ENCODE results near the gene ZNF366.
"Not testable (repeated sequence)": the region's sequence is repeated elsewhere in the genome, so short reads cannot be mapped to it uniquely, and the experiment has no call there.

ZNF366 gene

DNA sequence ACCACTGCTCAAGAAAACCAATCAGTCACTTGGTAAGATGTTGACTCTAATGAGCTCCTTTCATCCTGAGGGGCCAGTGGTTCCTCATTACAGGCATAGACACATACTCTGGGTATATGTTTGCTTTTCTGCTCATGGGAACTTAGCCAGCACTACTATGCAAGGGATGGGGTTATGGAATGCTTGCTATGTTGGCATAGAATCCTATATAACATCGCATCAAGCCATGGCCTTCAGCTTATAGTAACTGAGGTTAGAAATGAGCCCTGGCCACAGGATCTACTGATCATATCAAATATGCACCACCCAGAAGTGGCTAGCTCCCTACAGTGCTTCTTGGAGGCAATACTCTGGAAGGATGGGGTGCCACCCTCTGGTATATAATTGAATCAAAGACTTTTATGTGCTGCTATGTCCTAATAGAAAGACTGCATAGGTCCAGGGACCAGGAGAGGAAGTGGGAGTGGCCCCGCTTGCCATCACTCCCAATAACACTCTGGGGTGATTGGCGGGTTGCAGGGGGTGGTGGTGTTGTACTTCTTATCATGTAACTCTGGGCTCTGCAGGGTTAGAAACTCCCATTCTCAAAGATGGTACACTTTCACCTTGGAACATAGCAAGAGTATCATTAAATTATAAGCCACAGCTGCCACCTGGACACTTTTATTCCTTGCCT lies 70.3 kb downstream of the ZNF366 start:
- DNase-seq = no peak

DNA sequence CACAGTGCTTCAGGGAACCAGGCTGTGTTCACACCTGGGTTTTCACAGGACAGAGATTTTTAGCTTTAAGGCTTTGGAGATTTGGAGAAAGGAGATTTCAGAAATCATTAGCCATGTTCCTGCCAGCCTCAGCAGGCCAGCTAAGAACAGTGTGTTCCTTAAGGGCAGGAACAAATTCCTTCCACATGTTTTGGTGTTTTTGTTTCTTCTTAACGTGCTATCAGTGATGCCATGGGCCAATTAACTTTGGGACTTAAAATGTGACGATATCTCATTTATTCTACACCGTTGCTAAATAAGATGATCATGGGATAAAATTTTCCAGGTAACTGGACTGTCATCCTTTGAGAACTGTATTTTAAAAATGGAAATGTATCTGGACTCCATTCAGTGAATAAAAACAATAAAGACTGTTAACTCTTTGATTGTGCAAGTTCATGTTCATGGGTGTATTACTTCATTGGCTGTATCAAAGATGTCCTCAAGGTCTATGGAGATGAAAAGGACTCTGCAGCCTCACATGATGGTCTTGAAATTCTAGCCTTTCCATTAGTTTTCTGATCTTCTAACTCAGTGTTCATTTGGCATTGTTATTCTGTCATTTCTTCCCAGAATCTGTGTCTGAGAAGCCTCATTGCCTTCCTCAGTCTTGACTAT lies 72.3 kb downstream of the ZNF366 start:
- no peak for DNase-seq

DNA sequence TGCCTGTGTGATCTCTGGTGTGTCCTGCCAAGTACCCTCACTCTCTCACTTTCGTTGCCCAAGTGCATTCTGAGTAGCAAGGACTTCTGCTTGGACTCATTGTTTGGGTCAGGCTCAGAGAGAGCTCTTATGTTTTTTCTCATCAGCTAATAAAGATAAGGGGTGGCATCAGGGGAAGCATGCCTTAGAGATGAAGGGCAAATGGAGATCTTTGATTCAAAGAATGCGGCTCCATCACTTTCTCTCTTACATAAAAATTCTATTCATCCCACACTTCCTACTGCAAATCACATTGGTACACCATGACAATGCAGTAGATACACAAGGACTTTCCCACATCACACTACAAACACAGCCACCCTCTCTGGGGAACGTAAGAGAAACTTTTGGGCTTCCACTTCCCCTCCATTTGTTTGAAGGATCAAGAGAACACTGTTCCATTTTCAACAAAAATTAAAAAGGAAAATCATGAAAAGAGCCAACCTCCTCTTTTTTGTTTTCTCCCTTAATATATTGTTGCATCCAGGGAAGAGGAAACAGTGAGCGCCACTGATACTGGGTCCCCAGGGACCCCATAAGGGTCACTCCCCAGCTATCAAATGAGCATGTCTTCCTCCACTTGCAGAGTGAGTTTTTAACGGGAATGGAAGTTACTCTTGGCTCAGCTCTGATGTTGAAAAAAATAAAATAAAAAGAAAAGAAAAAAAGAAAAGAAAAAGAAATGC lies 73.0 kb downstream of the ZNF366 start:
- no peak for DNase-seq

DNA sequence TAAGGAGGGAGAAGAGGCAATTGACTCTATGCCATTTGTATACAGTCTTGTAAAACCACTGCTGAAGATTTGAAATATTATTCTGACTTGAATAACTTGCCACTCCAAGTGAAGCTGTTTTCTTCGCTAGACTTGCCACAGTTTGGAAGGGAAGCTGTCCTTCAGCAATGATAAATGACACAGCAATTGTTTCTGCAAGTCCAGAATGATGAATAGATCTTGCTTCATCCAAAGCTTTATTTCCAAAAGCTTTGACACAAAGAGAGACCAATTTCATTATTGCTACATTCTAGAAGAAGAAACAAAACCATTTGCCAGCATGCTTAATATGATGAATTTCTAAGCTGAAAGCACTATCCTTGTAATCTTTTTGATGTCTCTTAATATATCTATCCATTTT lies 73.7 kb downstream of the ZNF366 start:
- no peak for DNase-seq

DNA sequence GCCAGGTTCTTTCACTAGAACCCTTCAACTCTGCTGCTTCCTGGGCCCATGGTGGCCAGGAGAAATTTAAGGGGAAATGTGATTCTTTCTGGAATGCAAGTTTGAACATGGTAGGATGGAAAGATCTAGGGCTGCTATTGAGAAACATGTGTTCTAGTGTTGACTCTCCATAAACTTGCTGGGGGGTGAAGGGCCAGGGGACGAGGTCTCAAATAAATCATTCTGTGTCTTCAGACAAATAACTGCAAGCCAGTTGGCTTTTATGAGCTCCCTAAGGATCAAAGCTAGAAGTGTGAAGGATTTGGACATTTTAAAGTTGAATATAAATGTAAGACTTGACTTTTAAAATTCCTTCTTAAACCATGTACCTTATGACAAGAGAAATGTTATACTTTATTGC lies 78.5 kb downstream of the ZNF366 start:
- DNase-seq = no peak

DNA sequence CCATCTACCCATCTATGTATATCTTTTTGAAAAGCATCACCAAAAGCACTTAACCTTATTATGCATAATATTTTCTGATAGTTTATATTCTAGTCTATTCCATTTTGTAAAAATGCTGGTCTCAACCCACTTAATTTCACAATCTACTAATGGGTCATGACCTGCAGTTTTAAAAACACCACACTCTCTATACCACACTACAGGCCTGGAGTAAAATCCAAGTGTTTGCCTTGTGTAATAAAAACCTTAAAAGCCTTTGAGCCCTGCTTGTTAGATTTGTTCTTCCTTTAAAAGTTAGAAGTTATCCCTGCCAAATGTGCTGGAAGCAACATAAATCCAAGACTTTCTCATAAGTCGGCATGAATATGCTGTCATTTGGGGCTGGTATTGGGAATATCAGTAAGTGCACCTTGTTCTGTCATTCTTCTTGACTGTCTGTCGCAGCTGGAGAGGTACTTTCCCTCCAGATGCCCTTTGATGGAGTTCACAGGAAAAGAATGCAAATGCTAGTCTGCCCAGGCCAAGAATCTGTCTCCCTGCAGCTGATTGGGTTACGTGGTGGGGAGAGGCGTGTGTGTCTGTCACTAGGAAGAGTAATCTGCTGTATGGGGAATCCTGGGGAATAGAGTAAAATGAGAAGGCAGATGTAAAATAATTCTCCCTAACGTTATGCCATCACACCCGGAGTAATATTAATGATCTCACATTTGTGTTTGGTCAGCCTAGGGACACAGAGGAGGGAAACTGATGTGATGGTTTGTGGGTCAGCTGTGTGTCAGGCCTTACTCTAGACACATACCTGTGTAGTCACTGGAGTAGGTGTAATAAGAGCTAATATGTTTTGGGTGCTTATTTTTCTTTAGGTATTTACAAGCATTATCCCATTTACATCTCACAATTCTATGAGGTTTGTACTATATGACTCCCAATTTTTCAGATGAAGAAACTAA lies 79.4 kb downstream of the ZNF366 start:
- DNase-seq = no peak

- DNase-seq = no peak
Observed at GRCh38 chr5:72427016-72427415, 80.2 kb downstream of the ZNF366 start.

DNA sequence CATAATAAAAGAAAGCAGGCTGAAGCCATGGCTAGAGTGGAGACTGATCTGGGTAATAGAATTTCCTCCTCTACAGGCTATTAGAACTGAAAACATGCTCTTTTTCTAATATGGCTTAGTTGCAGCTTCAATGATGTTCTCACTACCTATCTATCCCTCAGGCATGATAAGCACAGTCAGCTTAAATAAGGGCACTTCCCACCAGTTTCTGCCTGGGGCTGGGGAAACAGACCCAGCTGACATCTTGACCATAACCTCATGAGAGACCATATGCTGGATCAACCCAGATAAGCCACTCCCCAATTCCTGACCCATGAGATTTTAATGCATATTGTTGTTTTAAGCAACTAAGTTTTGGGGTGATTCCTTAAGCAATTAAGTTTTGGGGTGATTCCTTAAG lies 81.2 kb downstream of the ZNF366 start:
- no peak for DNase-seq

- no peak for DNase-seq
Observed at GRCh38 chr5:72418271-72418670, 88.9 kb downstream of the ZNF366 start.

GRCh38 chr5:72417333-72418062 lies 89.7 kb downstream of the ZNF366 start:
- DNase-seq = no peak

DNA sequence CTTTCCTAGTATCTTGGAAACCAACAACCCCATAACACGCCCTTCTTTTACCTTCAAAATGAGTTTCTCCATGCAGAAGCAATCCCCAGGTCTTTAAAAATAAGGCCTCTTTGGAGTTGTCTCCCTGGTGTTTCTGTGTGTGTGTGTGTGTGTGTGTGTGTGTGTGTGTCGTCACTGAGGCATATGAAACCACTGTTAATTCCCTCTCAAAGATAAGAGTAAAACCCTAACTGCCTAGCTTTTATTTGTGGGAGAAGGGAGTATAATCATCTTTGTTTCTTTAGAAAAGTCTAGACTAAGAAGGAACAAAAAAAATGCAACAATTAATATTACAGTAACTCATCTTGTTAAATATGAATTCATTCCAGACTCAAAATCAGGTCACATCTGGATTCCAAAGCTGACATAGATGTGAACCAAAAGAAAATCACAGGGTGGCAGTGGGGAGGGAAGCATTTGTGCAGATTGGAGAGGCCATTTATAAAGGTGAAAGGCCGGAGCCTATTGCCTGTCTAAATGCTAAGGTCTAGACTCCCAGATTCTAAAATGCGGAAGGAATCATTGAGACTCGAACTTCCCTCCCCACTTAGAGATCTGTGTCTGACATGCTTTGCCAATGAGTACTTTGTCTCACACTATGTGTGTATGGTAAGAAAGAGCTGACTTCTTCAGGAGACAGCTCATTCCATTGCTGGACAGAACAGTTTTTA lies 91.4 kb downstream of the ZNF366 start:
- DNase-seq = no peak

GRCh38 chr5:72412283-72413055 lies 94.7 kb downstream of the ZNF366 start:
- DNase-seq = no peak

DNA sequence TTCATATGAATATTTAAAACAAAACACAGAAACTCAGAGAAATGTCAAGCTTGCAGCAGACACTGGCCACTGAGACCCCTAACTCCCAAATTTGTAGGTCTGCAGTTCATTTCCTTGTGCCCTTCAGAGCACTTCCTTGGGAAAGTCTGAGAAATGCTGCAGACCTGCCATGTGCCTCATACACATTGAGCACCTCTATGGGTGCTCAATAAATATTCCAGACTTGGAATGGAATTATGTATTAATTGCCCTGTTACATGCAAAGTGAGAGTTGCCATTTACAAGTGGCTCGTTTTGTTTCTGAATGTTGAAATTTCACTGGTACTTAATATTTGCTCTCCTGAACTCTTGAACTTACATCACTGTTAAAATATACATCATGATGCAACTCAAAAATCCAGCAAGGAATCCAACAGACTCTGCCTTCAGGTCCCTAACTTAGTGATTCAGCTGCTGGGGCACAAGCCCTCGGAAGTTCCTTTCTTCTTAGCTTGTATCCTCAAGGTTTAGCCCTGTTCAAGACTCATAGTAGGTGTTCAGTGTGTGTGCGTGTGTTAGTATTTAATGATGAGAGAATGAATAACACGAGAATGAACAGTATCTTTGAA lies 96.4 kb downstream of the ZNF366 start:
- no peak for DNase-seq

GRCh38 chr5:72408603-72409002 lies 98.6 kb downstream of the ZNF366 start:
- DNase-seq = no peak

GRCh38 chr5:72408127-72408526 lies 99.1 kb downstream of the ZNF366 start:
- no peak for DNase-seq

GRCh38 chr5:72407541-72407940 lies 99.7 kb downstream of the ZNF366 start:
- DNase-seq = no peak

DNA sequence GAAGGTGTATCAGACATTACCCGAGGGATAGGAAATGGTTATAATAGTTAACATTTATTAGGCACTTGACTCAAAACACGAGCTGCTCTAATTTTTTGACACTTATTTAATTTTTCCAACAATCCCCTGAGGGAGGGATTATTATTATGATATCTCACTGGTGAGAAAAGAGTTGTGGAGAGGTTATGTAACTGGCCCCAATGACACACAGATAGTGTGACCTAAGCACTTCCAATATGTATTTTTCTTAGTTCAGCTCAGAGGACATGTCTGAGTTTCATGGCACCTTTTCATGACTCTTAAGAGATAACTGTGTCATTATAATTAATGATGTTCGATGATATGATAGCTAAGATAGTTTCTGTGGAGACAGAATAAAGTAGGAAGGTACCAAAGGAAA lies 100.1 kb downstream of the ZNF366 start:
- DNase-seq = no peak

- not testable (repeated sequence) for DNase-seq
Observed at GRCh38 chr5:72404771-72405170, 102.4 kb downstream of the ZNF366 start.

GRCh38 chr5:72402959-72403628 lies 104.1 kb downstream of the ZNF366 start:
- DNase-seq = no peak

DNA sequence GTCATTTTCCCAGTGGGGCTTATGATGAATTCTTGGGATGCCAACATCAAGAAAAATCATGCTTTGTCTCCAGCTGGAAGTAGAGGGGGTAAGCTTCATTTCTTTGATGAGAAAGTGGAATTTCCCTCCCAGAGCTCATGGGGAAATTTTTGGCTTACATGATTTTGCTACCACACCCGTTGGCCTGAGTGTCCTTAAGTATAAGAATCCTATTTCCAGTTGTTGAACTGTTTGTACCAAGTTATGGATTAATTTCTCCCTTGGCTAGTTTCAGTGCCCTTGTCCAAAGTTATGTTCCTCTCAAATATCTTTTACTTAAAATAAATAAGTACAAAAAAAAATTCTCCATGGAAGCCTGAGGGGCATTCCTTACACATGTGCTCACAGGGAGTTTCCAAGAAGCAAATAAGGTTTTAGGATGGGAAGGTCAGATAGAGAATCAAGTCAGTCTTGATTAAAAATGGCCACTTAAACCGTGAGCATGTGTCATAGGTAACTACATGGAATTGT lies 104.8 kb downstream of the ZNF366 start:
- no peak for DNase-seq

Data from NCI-H2171 treated with DMSO at 0.1 percent for 48 hours (cell line).